Measurements from ENCODE around the gene GPRC5C.
"Not testable (repeated sequence)": the region's sequence is repeated elsewhere in the genome, so short reads cannot be mapped to it uniquely, and the experiment has no call there.

Gene GPRC5C

GRCh38 chr17:74474043-74474792 is 42.3 kb downstream of the GPRC5C start:
- Histone ChIP-seq H3K4me3 (ENCODE audit: low read length) (no peak overlapping the region), H3K27me3 (ENCODE audit: control insufficient read depth, insufficient read depth, low read length) (peaks cover 5% of the 10 kb centered on the region)

GRCh38 chr17:74475189-74475588 is 43.3 kb downstream of the GPRC5C start:
- H3K4me3 ChIP-seq (ENCODE audit: low read length): no peak overlapping the region
- no peak overlapping the region for H3K9ac ChIP-seq (ENCODE audit: low read length)
- H3K4me1 ChIP-seq (ENCODE audit: control insufficient read depth, insufficient read depth, low read length): no peaks in the 10 kb centered on the region
- H3K27me3 ChIP-seq (ENCODE audit: control insufficient read depth, insufficient read depth, low read length): peaks cover 5% of the 10 kb centered on the region
- no peaks in the 10 kb centered on the region for H3K36me3 ChIP-seq (ENCODE audit: control insufficient read depth, insufficient read depth, low read length)
- no peaks in the 10 kb centered on the region for H3K9me3 ChIP-seq (ENCODE audit: control insufficient read depth, low read length)

More at GRCh38 chr17:74474043-74474792, 42.3 kb downstream of the GPRC5C start:
- H3K9me3 ChIP-seq (ENCODE audit: control insufficient read depth, low read length): no peaks in the 10 kb centered on the region
- no peaks in the 10 kb centered on the region for H3K4me1 ChIP-seq (ENCODE audit: control insufficient read depth, insufficient read depth, low read length)
- H3K9ac ChIP-seq (ENCODE audit: low read length): no peak overlapping the region
- no peaks in the 10 kb centered on the region for H3K36me3 ChIP-seq (ENCODE audit: control insufficient read depth, insufficient read depth, low read length)

DNA sequence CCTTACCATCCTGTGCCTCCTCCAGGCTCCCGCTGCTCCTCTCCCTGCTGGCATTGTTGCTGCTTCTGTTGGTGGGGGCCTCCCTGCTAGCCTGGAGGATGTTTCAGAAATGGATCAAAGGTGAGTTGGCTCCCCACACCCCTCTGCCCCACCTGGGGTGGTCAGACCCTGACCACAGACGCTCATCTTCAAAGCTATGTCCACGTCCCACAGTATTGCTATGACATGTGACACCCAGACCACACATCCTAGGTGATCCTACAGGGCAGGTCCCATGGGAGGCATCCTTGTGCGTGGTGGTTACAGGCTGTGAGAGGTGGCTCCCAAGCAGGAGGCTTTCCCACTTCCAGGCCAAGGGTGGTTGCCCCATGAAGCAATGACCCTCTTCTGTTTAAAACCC is 45.5 kb downstream of the GPRC5C start:
- no peak overlapping the region for H3K4me3 ChIP-seq (ENCODE audit: low read length)

DNA sequence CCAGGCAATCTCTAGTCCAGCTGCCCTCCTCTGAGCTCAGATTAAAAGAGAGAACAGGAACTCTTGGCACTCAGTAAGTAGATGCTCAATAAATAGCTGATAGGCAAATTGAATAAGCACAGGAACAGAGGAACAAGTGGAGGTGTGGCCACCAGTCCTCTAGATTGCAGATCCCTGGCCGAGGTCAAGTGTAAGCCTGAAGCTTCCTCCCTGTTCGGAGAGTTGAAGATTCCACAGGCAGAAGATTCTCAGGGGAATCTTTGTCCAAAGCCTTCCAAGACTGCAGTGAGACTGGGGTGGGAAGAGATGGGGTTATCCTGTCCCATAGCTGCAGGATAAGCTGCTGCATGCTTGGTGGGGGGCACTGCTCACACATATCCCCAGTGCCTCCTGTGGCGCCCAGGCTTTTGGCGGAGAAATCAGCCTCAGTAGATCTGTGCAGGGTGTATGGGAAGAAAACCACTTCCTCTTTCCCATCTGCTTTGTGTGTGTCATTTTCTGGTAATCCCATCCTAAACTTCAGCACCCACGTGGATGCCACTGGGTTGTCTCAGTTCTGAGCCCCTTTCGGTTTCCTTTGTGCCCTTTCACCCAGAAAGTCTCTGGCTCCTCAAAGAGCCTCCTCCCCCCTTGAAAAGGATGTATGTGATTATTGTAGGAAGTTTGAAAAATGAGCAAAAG is 46.7 kb downstream of the GPRC5C start:
- Histone ChIP-seq H3K4me3 (ENCODE audit: low read length) (no peak overlapping the region), H3K9me3 (ENCODE audit: control insufficient read depth, low read length) (no peaks in the 10 kb centered on the region), H3K27me3 (ENCODE audit: control insufficient read depth, insufficient read depth, low read length) (peaks cover 2% of the 10 kb centered on the region), H3K36me3 (ENCODE audit: control insufficient read depth, insufficient read depth, low read length) (no peaks in the 10 kb centered on the region), H3K9ac (ENCODE audit: low read length) (no peak overlapping the region), H3K4me1 (ENCODE audit: control insufficient read depth, insufficient read depth, low read length) (no peaks in the 10 kb centered on the region)

More for the DNA sequence above, 45.5 kb downstream of the GPRC5C start:
- H3K9me3 ChIP-seq (ENCODE audit: control insufficient read depth, low read length): no peaks in the 10 kb centered on the region
- H3K36me3 ChIP-seq (ENCODE audit: control insufficient read depth, insufficient read depth, low read length): no peaks in the 10 kb centered on the region
- H3K27me3 ChIP-seq (ENCODE audit: control insufficient read depth, insufficient read depth, low read length): peaks cover 5% of the 10 kb centered on the region
- no peaks in the 10 kb centered on the region for H3K4me1 ChIP-seq (ENCODE audit: control insufficient read depth, insufficient read depth, low read length)
- no peak overlapping the region for H3K9ac ChIP-seq (ENCODE audit: low read length)

GRCh38 chr17:74480290-74480689 is 48.4 kb downstream of the GPRC5C start:
- no peak overlapping the region for H3K4me3 ChIP-seq (ENCODE audit: low read length)
- peaks cover 5% of the 10 kb centered on the region for H3K27me3 ChIP-seq (ENCODE audit: control insufficient read depth, insufficient read depth, low read length)
- no peaks in the 10 kb centered on the region for H3K4me1 ChIP-seq (ENCODE audit: control insufficient read depth, insufficient read depth, low read length)
- no peaks in the 10 kb centered on the region for H3K9me3 ChIP-seq (ENCODE audit: control insufficient read depth, low read length)
- H3K36me3 ChIP-seq (ENCODE audit: control insufficient read depth, insufficient read depth, low read length): no peaks in the 10 kb centered on the region
- no peak overlapping the region for H3K9ac ChIP-seq (ENCODE audit: low read length)

GRCh38 chr17:74481621-74482020 is 49.7 kb downstream of the GPRC5C start:
- Histone ChIP-seq H3K27me3 (ENCODE audit: control insufficient read depth, insufficient read depth, low read length) (peaks cover 5% of the 10 kb centered on the region), H3K4me1 (ENCODE audit: control insufficient read depth, insufficient read depth, low read length) (no peaks in the 10 kb centered on the region), H3K36me3 (ENCODE audit: control insufficient read depth, insufficient read depth, low read length) (no peaks in the 10 kb centered on the region), H3K4me3 (ENCODE audit: low read length) (no peak overlapping the region), H3K9me3 (ENCODE audit: control insufficient read depth, low read length) (no peaks in the 10 kb centered on the region), H3K9ac (ENCODE audit: low read length) (no peak overlapping the region)

- H3K4me3 ChIP-seq (ENCODE audit: low read length): no peak overlapping the region
- H3K27me3 ChIP-seq (ENCODE audit: control insufficient read depth, insufficient read depth, low read length): peaks cover 5% of the 10 kb centered on the region
- no peaks in the 10 kb centered on the region for H3K4me1 ChIP-seq (ENCODE audit: control insufficient read depth, insufficient read depth, low read length)
- no peak overlapping the region for H3K9ac ChIP-seq (ENCODE audit: low read length)
- no peaks in the 10 kb centered on the region for H3K9me3 ChIP-seq (ENCODE audit: control insufficient read depth, low read length)
- no peaks in the 10 kb centered on the region for H3K36me3 ChIP-seq (ENCODE audit: control insufficient read depth, insufficient read depth, low read length)
These were observed 52.2 kb downstream of the GPRC5C start for GRCh38 chr17:74484066-74484465.

DNA sequence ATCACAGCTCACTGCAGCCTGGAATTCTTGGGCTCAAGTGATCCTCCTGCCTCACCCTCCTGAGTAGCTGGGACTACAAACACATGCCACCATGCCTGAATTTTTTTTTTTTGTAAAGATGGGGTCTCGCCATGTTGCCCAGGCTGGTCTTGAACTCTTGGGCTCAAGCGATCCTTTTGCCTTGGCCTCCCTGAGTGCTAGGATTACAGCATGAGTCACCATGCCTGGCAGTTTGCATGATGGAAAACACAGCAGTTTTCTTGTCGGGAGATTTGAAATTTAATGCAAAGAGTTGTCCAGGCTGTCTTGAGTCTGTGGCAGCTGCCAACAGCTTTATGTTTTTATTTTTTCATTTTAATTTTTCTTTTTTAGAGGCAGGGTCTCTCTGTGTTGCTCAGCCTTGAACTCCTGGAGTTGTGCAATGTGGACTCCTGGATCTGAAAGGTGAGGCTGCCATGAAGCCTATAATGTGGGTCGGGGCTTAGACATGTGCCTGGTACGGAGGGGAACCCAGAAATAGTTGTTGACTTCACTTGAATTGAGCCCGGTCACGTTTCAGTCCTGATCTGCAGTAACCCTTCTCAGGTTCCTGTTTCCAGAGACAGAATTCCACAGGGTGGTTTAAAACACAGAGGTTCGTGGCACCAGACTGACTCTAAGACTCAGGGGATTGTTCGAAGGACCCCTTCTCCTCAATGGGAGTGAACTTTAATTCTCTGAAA is 53.3 kb downstream of the GPRC5C start:
- H3K9ac ChIP-seq (ENCODE audit: low read length): no peak overlapping the region
- no peaks in the 10 kb centered on the region for H3K36me3 ChIP-seq (ENCODE audit: control insufficient read depth, insufficient read depth, low read length)
- no peaks in the 10 kb centered on the region for H3K4me1 ChIP-seq (ENCODE audit: control insufficient read depth, insufficient read depth, low read length)
- H3K4me3 ChIP-seq (ENCODE audit: low read length): no peak overlapping the region
- peaks cover 5% of the 10 kb centered on the region for H3K27me3 ChIP-seq (ENCODE audit: control insufficient read depth, insufficient read depth, low read length)
- H3K9me3 ChIP-seq (ENCODE audit: control insufficient read depth, low read length): no peaks in the 10 kb centered on the region

DNA sequence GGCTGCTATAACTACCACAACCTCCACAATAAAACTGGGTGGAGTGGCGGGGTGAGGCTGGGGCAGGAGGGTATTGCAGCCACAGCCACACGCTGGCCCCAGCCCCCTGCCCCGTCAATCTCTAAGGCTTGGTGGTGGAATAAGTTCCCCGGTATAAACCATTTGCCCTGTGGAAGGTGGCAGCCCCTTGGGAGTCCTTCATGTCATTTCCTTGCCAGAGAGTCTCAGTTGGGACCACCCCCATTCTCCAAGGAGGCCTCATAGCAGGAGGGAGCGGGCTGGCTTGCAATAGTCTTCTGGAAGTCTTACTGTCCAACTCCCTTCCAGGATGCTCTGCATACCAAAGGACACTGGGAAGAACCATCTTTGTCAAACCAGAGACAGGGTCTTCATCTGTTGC is 54.0 kb downstream of the GPRC5C start:
- Histone ChIP-seq H3K9me3 (ENCODE audit: control insufficient read depth, low read length) (no peaks in the 10 kb centered on the region), H3K36me3 (ENCODE audit: control insufficient read depth, insufficient read depth, low read length) (no peaks in the 10 kb centered on the region), H3K4me3 (ENCODE audit: low read length) (no peak overlapping the region), H3K9ac (ENCODE audit: low read length) (no peak overlapping the region), H3K4me1 (ENCODE audit: control insufficient read depth, insufficient read depth, low read length) (no peaks in the 10 kb centered on the region), H3K27me3 (ENCODE audit: control insufficient read depth, insufficient read depth, low read length) (peaks cover 8% of the 10 kb centered on the region)

DNA sequence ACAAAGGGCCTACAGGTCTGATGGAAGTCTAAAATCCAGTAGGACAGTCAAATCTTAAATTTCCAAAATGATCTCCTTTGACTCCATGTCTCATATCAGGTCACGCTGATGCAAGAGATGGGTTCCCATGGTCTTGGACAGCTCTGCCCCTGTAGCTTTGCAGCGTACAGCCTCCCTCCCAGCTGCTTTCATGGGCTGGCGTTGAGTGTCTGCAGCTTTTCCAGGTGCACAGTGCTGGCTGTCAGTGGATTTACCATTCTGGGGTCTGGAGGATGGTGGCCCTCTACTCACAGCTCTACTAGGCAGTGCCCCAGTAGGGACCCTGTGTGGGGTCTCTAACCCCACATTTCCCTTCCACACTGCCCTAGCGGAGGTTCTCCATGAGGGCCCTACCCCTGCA is 56.4 kb downstream of the GPRC5C start:
- H3K27me3 ChIP-seq (ENCODE audit: control insufficient read depth, insufficient read depth, low read length); H3K9me3 ChIP-seq (ENCODE audit: control insufficient read depth, low read length); H3K36me3 ChIP-seq (ENCODE audit: control insufficient read depth, insufficient read depth, low read length); H3K4me1 ChIP-seq (ENCODE audit: control insufficient read depth, insufficient read depth, low read length); H3K4me3 ChIP-seq (ENCODE audit: low read length); H3K9ac ChIP-seq (ENCODE audit: low read length): not testable (repeated sequence)

- Histone ChIP-seq H3K36me3 (ENCODE audit: control insufficient read depth, insufficient read depth, low read length) (no peaks in the 10 kb centered on the region), H3K4me1 (ENCODE audit: control insufficient read depth, insufficient read depth, low read length) (no peaks in the 10 kb centered on the region), H3K27me3 (ENCODE audit: control insufficient read depth, insufficient read depth, low read length) (peaks cover 3% of the 10 kb centered on the region), H3K9ac (ENCODE audit: low read length) (no peak overlapping the region), H3K4me3 (ENCODE audit: low read length) (no peak overlapping the region), H3K9me3 (ENCODE audit: control insufficient read depth, low read length) (no peaks in the 10 kb centered on the region)
These were observed 58.8 kb downstream of the GPRC5C start for GRCh38 chr17:74490716-74491115.

GRCh38 chr17:74491626-74492025 is 59.7 kb downstream of the GPRC5C start:
- Histone ChIP-seq H3K4me1 (ENCODE audit: control insufficient read depth, insufficient read depth, low read length) (no peaks in the 10 kb centered on the region), H3K27me3 (ENCODE audit: control insufficient read depth, insufficient read depth, low read length) (peaks cover 3% of the 10 kb centered on the region), H3K4me3 (ENCODE audit: low read length) (no peak overlapping the region), H3K36me3 (ENCODE audit: control insufficient read depth, insufficient read depth, low read length) (no peaks in the 10 kb centered on the region), H3K9me3 (ENCODE audit: control insufficient read depth, low read length) (no peaks in the 10 kb centered on the region), H3K9ac (ENCODE audit: low read length) (no peak overlapping the region)
